Endodermal cell (in vitro differentiated cells): ENCODE results near the gene GNAI3. TPM values are rescaled to one million over a fixed set of nuclear protein-coding genes. Genes with fewer than 3 reads are reported as not detected.

Source experiments
- DNase-seq: peaks from one replicate; pipeline ENCODE4 v3.0.0-alpha.2; 2017
- H3K27ac ChIP-seq: 2 replicates; pipeline ENCODE4 v1.5.1; 2013; ENCODE audit warnings: mild to moderate bottlenecking, low read depth, low read length, moderate library complexity
- H3K27me3 ChIP-seq: 2 replicates; pipeline ENCODE4 v1.6.1; 2013; ENCODE audit warnings: mild to moderate bottlenecking, low read length, moderate library complexity; ENCODE audit not compliant: insufficient read depth, control insufficient read depth, poor library complexity, severe bottlenecking
- H3K36me3 ChIP-seq: 2 replicates; pipeline ENCODE4 v1.7.0; 2013; ENCODE audit warnings: mild to moderate bottlenecking, low read length, moderate library complexity; ENCODE audit not compliant: control insufficient read depth, insufficient read depth
- H3K4me1 ChIP-seq: one replicate; pipeline ENCODE4 v1.7.0; 2013; ENCODE audit warnings: low read length; ENCODE audit not compliant: control insufficient read depth, insufficient read depth
- H3K4me3 ChIP-seq: 2 replicates; pipeline ENCODE4 v1.5.1; 2013; ENCODE audit warnings: mild to moderate bottlenecking, low read length, moderate library complexity
- H3K9ac ChIP-seq: 2 replicates; pipeline ENCODE4 v1.6.1; 2013; ENCODE audit warnings: mild to moderate bottlenecking, low read length, moderate library complexity; ENCODE audit not compliant: poor library complexity, severe bottlenecking; ENCODE audit errors: extremely low read depth
- H3K9me3 ChIP-seq: 2 replicates; pipeline ENCODE4 v1.6.1; 2013; ENCODE audit warnings: mild to moderate bottlenecking, low read length, moderate library complexity; ENCODE audit not compliant: control insufficient read depth
- H3K27ac Mint-ChIP-seq: 2 replicates; pipeline ENCODE4 v1.8.0; 2020; ENCODE audit warnings: mixed read lengths
- H3K27me3 Mint-ChIP-seq: 2 replicates; pipeline ENCODE4 v1.8.0; 2021; ENCODE audit warnings: mild to moderate bottlenecking, mixed read lengths; ENCODE audit not compliant: insufficient read depth
- H3K36me3 Mint-ChIP-seq: 2 replicates; pipeline ENCODE4 v1.8.0; 2020; ENCODE audit warnings: low read depth, mixed read lengths
- H3K4me1 Mint-ChIP-seq: 2 replicates; pipeline ENCODE4 v1.8.0; 2020; ENCODE audit warnings: mixed read lengths
- H3K4me3 Mint-ChIP-seq: 2 replicates; pipeline ENCODE4 v1.8.0; 2020; ENCODE audit warnings: mild to moderate bottlenecking, moderate library complexity, mixed read lengths
- H3K9me3 Mint-ChIP-seq: 2 replicates; pipeline ENCODE4 v1.8.0; 2020; ENCODE audit warnings: mild to moderate bottlenecking, mixed read lengths
- WGBS, 2 experiments: methylation state at CpG; one replicate each; pipeline versions ENCODE4 v1.1.5 to v1.1.7; 2013; ENCODE audit warnings: missing lambda C conversion rate in 2 of 2, mixed read lengths in 1 of 2; ENCODE audit not compliant: insufficient coverage in 1 of 2, insufficient read length in 1 of 2; 5-methylcytosine and 5-hydroxymethylcytosine counted together
- total RNA-seq, 2 donors: library from RNA; stranded (reverse); fragmentation: NEBNext Ultra II Directional in 1 of 2; extraction: Animal tissue kit (Norgen Biotek cat#: 25700) in 1 of 2; gene quantifications; 2 replicates in 1 of 2; 3 replicates in 1 of 2; pipeline ENCODE4 v1.2.1, GENCODE V29; 2021
- TF ChIP-seq, protein P1 (sequence below): fragments of 200-600 bp; sonication (generic); conservative IDR thresholded peaks from 2 replicates; pipeline ENCODE4 v1.5.0; 2021; ENCODE audit warnings: antibody characterized with exemption, mild to moderate bottlenecking

Gene GNAI3
- total RNA-seq, 2 donors from 2014 or later, result 10.1 to 10.9 TPM

DNA sequence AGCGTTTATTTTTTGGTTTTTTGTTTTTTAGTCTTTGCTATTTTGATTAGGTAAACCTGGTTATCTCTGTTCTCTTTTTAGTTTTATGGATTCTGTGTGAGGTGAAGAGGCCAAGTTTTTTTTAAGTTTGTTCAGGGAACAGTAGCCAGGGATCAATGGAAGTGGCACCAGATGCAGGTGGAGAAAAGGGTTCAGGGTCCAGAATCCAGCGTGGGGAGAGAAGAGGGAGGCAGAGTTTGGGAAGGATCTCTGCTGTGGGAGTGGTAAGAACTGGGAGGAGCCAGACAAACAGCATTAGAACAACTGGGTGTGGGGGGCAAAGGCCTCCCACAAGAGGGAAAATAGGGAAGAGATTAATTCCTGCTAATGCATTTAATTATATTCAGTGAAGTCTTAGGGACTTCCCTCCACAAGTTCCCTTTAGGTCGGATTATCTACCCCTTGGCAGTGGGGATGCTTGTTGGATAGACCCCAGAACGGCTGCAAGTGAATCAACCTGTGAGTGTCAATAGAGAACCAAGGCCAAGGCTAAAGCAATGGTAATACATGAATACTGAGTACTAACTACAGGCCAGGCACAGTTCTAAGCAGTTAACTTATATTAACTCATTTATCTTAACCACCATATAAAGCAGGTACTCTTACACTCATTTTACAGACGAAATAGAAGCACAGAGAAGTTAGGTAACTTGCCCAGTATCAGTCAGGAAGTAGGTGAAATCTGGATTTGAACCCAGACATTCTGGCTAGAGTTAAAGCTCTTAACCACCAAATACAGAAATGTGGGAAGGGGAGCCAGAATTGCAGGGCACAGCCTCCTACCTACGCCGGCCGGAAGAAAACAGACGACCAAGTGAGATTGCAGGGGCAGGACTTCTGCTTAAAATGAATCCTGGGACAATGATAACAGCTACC is 70.5 kb downstream of the GNAI3 start:
- H3K27me3 ChIP-seq, result no peaks in the 10 kb centered on the region
- Mint-ChIP-seq H3K36me3 (no peaks in the 10 kb centered on the region), H3K4me3 (peak overlapping the region; percentile 91), H3K27ac (peak overlapping the region; percentile 79), H3K4me1 (peaks cover 23% of the 10 kb centered on the region), H3K9me3 (no peaks in the 10 kb centered on the region), H3K27me3 (no peaks in the 10 kb centered on the region)
- TF ChIP-seq, protein P1, sequence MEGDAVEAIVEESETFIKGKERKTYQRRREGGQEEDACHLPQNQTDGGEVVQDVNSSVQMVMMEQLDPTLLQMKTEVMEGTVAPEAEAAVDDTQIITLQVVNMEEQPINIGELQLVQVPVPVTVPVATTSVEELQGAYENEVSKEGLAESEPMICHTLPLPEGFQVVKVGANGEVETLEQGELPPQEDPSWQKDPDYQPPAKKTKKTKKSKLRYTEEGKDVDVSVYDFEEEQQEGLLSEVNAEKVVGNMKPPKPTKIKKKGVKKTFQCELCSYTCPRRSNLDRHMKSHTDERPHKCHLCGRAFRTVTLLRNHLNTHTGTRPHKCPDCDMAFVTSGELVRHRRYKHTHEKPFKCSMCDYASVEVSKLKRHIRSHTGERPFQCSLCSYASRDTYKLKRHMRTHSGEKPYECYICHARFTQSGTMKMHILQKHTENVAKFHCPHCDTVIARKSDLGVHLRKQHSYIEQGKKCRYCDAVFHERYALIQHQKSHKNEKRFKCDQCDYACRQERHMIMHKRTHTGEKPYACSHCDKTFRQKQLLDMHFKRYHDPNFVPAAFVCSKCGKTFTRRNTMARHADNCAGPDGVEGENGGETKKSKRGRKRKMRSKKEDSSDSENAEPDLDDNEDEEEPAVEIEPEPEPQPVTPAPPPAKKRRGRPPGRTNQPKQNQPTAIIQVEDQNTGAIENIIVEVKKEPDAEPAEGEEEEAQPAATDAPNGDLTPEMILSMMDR, result no peak
- H3K4me3 ChIP-seq, result peak overlapping the region; percentile 95
- 42 to 65% methylated on average over 3 to 9 of the region's 9 CpGs for WGBS, 2 experiments
- no peak overlapping the region for H3K27ac ChIP-seq
- no peaks in the 10 kb centered on the region for H3K9me3 ChIP-seq
- peak overlapping the region; percentile 78 for H3K9ac ChIP-seq
- H3K4me1 ChIP-seq, result peaks cover 7% of the 10 kb centered on the region
- no peaks in the 10 kb centered on the region for H3K36me3 ChIP-seq
- DNase-seq, result peak; percentile 43

DNA sequence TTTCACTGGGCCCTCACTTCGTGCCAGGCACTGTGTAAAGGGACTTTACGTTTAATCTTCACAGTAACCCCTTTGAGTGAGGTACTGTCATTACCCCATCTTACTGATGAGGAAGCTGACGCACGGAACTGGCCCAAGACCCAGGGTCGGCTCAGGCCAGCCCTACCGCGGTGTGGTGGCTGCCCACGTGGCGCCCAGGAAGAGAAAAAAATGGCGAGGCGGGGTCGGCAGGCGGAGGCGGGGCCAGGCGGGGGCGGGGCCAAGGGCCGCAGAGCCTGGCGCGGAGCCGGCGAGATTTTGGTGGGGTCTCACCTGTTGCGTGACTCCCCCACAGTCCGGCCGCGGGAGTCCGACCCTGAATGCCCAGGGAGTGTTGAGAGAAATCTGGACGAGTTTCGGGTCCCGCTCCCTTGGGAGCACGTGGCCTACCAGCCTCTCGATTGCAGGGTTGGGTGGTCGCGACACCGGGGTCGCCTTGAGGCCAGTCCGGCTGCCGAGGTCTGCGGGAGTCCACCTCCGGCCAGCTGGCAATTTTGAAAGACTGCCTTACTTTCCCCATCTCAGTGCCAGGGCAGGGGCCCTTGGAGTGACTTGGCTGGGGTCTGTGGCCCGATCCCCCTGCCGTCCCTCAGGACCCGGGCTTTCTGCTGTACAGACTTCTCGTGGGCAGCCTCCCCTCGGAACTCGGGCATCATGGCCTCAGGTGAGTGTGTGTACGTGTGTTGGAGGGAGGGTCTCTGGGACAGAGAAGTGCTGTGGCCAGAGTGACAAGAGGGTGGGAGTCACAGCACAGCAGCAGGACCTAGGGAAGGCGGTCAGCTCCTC is 71.4 kb downstream of the GNAI3 start, which contains the start of the genes AMPD2 and GNAT2:
AMPD2 (plus strand) TSS at position 262 of the 825 bp plus-strand sequence. CDS start 1,339 bp downstream, outside the sequence.
GNAT2 (minus strand) TSS at position 41 of the 825 bp plus-strand sequence. CDS start 6,746 bp downstream, outside the sequence.
- H3K4me3 Mint-ChIP-seq, result peak within 1 kb of the TSS; percentile 91
- WGBS, 2 experiments, result 1 to 2% methylated on average over 24 to 47 of the region's 47 CpGs
- Histone ChIP-seq H3K4me3 (peak within 1 kb of the TSS; percentile 95), H3K36me3 (no peaks in the 10 kb centered on the region), H3K9ac (peak within 1 kb of the TSS; percentile 78), H3K27me3 (no peaks in the 10 kb centered on the region), H3K27ac (peak within 1 kb of the TSS; percentile 73), H3K4me1 (peaks cover 7% of the 10 kb centered on the region), H3K9me3 (no peaks in the 10 kb centered on the region)
- TF ChIP-seq, protein P1, result no peak
- H3K36me3 Mint-ChIP-seq, result no peaks in the 10 kb centered on the region
- peaks cover 23% of the 10 kb centered on the region for H3K4me1 Mint-ChIP-seq
- no peaks in the 10 kb centered on the region for H3K9me3 Mint-ChIP-seq
- H3K27me3 Mint-ChIP-seq, result no peaks in the 10 kb centered on the region
- DNase-seq, result peak; percentile 91
- peak within 1 kb of the TSS; percentile 93 for H3K27ac Mint-ChIP-seq

DNA sequence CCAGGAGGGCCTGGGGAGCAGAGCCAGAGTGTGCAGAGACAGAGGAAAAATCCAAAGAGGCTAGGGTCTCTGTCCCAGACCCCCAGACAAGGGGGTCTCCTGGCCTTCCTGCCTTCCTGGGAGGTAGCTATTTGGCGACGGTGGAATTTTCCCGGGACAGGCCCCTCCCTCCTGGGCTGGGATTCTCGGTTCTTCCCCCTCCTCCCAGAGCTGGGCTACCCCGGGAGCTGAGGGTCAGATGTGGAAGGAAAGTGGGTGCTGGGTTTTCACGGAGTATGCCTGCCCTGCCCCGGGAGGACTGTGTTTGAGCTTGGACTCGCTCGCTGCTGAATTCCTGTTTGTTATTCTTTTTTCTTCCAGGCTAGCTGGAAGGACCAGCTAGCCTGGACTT is 72.0 kb downstream of the GNAI3 start:
- WGBS, 2 experiments, result 0 to 3% methylated on average over 3 to 9 of the region's 9 CpGs
- Histone ChIP-seq H3K27me3 (no peaks in the 10 kb centered on the region), H3K36me3 (no peaks in the 10 kb centered on the region), H3K9ac (peak overlapping the region; percentile 78), H3K9me3 (no peaks in the 10 kb centered on the region), H3K4me3 (peak overlapping the region; percentile 95), H3K4me1 (peaks cover 7% of the 10 kb centered on the region), H3K27ac (peak overlapping the region; percentile 73)
- Mint-ChIP-seq H3K36me3 (no peaks in the 10 kb centered on the region), H3K27me3 (no peaks in the 10 kb centered on the region), H3K9me3 (no peaks in the 10 kb centered on the region), H3K4me1 (peaks cover 23% of the 10 kb centered on the region), H3K27ac (peak overlapping the region; percentile 93), H3K4me3 (peak overlapping the region; percentile 91)
- peak; percentile 79 for DNase-seq
- TF ChIP-seq, protein P1, result no peak
